Pancreas (tissue), 10 donors: Measurements from ENCODE around the gene PLK5. TPM values are rescaled to one million over a fixed set of nuclear protein-coding genes. Genes with fewer than 3 reads are reported as not detected.

Experiments used
- ATAC-seq, 4 donors: fragments of 200-7000 bp; cut with Tn5 transposase; one replicate each; pipeline versions ENCODE4 v1.8.0 to v1.9.1; 2020; ENCODE audit warnings: mild to moderate bottlenecking in 4 of 4, moderate library complexity in 4 of 4
- DNase-seq, 6 donors: peaks; one replicate each; pipeline ENCODE4 v3.0.0-alpha.2; 2020
- FAIRE-seq: peaks from 2 replicates; lab custom pipeline; 2012; peaks lifted over from hg19 to GRCh38; lab: Jason Lieb, UNC
- H3K27ac ChIP-seq, 4 donors: fragments of 200-600 bp; sonication (generic); 1 replicate in 3 of 4; 2 replicates in 1 of 4; pipeline versions ENCODE4 v1.5.0 to v1.8.0; 2020
- H3K27me3 ChIP-seq, 4 donors: fragments of 200-600 bp; one replicate each; pipeline ENCODE4 v1.8.0; 2021
- H3K36me3 ChIP-seq, 3 donors: fragments of 200-600 bp; sonication (generic) in 1 of 3; one replicate each; pipeline versions ENCODE4 v1.5.0 to v1.8.0; 2020 to 2021
- H3K4me1 ChIP-seq, 3 donors: fragments of 200-600 bp; one replicate each; pipeline ENCODE4 v1.8.0; 2021
- H3K4me3 ChIP-seq, 4 donors: fragments of 200-600 bp; sonication (generic) in 2 of 4; one replicate each; pipeline versions ENCODE4 v1.5.0 to v1.8.0; 2020 to 2021
- H3K9me3 ChIP-seq, 4 donors: fragments of 200-600 bp; one replicate each; pipeline ENCODE4 v1.8.0; 2021
- CTCF ChIP-seq, 4 donors: fragments of 200-600 bp; sonication (generic) in 3 of 4; IDR thresholded peaks; one replicate each; pipeline versions ENCODE4 v1.5.0 to v1.8.0; 2021; ENCODE audit warnings: antibody characterized with exemption in 4 of 4
- WGBS, 2 donors: extraction: QIAGEN DNeasy Blood & Tissue Kit; methylation state at CpG; one replicate each; pipeline ENCODE4 v1.1.7; 2013; 5-methylcytosine and 5-hydroxymethylcytosine counted together
- intact Hi-C, 3 donors: fragments of 100-400 bp; cut with DNase I; formaldehyde crosslinking; loops; one replicate each; pipeline versions ENCODE4 v1.11.1 to v1.14.2; 2022
- polyA plus RNA-seq, 2 donors: library from polyadenylated mRNA; stranded (reverse); fragments of 200-250 nt; gene quantifications; one replicate each; pipeline ENCODE4 v1.2.3, GENCODE V29; 2013
- total RNA-seq, 6 donors: library from RNA; stranded (reverse); fragmentation: NEBNext Ultra II Directional in 4 of 6; extraction: Animal tissue kit (Norgen Biotek cat#: 25700) in 4 of 6; gene quantifications; one replicate each; pipeline versions ENCODE4 v1.2.1 to v1.2.4, GENCODE V29; 2021 to 2023
- donor health status: healthy with polysubstance abuse.
- donor health status: DM: no; HTN: no; CAD: no; lungs with moderate emphysema.
- donor health status: DM: no; HTN: no; CAD: no.
- donor health status: control.
- donor health status: control.
- donor health status: Bipolar disorder and iron deficiency.
- donor health status: DM: yes; HTN: yes; CAD: no.
- donor health status: DM: no; HTN: no; CAD: no.
- donor health status: DM: no; HTN: no; CAD: no.
- donor health status: DM: yes; HTN: yes; CAD: no.

The PLK5 gene
- total and polyA plus RNA-seq, 8 donors: 0.11 to 0.23 TPM; not detected in 6

GRCh38 chr19:1568320-1569019 lies 44.6 kb downstream of the PLK5 start, which contains the start of gene MEX3D:
Gene MEX3D (minus strand): TSS chr19:1568325. CDS start chr19:1568058, 267 bp downstream.
- intact Hi-C loops: loop anchor here in 1 of 3 donors (10.0 kb wide), 1 partner anchor 86 kb away; the partner anchor contains the start of gene TCF3
- no peak for FAIRE-seq
- Histone ChIP-seq H3K36me3 (no peaks in the 10 kb centered on the region), H3K9me3 (no peaks in the 10 kb centered on the region), H3K4me3 (peak within 1 kb of the TSS; percentile 40 to 67 (median 66)), H3K27me3 (no peaks in the 10 kb centered on the region), H3K27ac (peak within 1 kb of the TSS; percentile 43 to 83 (median 74)), H3K4me1 (peaks cover 0 to 4% (median 4%) of the 10 kb centered on the region in 3 donors)
- peak; percentile 57 to 94 (median 84) for DNase-seq
- WGBS, 2 donors: 7 to 14% methylated on average over 30 to 63 of the region's 63 CpGs
- TF ChIP-seq CTCF (IDR thresholded peaks at IDR 0.05): no peak
- ATAC-seq: peak; percentile 86 to 90 (median 88)

GRCh38 chr19:1569997-1570396 lies 46.1 kb downstream of the PLK5 start:
- intact Hi-C loops: loop anchor here in 1 of 3 donors (10.0 kb wide), 1 partner anchor 85 kb away; the partner anchor contains the start of gene TCF3

GRCh38 chr19:1570836-1571235 lies 47.0 kb downstream of the PLK5 start:
- no peaks in the 10 kb centered on the region for H3K9me3 ChIP-seq
- no peak for DNase-seq
- no peak overlapping the region for H3K4me3 ChIP-seq
- no peak for FAIRE-seq
- H3K36me3 ChIP-seq: no peaks in the 10 kb centered on the region
- no peak for TF ChIP-seq CTCF (IDR thresholded peaks at IDR 0.05)
- H3K4me1 ChIP-seq: peaks cover 0 to 4% (median 4%) of the 10 kb centered on the region in 3 donors
- 89 to 95% methylated on average over 13 of the region's 13 CpGs for WGBS, 2 donors
- intact Hi-C loops: no loop called here
- no peak overlapping the region for H3K27ac ChIP-seq
- H3K27me3 ChIP-seq: no peaks in the 10 kb centered on the region
- no peak for ATAC-seq

More at GRCh38 chr19:1569997-1570396, 46.1 kb downstream of the PLK5 start:
- DNase-seq: no peak
- Histone ChIP-seq H3K4me1 (peaks cover 0 to 4% (median 4%) of the 10 kb centered on the region in 3 donors), H3K4me3 (no peak overlapping the region), H3K9me3 (no peaks in the 10 kb centered on the region), H3K27me3 (no peaks in the 10 kb centered on the region), H3K27ac (no peak overlapping the region), H3K36me3 (no peaks in the 10 kb centered on the region)
- no peak for ATAC-seq
- WGBS, 2 donors: 76 to 82% methylated on average over 4 of the region's 4 CpGs
- no peak for FAIRE-seq
- TF ChIP-seq CTCF (IDR thresholded peaks at IDR 0.05): no peak

- Histone ChIP-seq H3K4me3 (no peak overlapping the region), H3K27me3 (no peaks in the 10 kb centered on the region), H3K4me1 (peaks cover 0 to 4% (median 4%) of the 10 kb centered on the region in 3 donors), H3K27ac (no peak overlapping the region), H3K36me3 (no peaks in the 10 kb centered on the region), H3K9me3 (no peaks in the 10 kb centered on the region)
- intact Hi-C loops: no loop called here
- no peak for TF ChIP-seq CTCF (IDR thresholded peaks at IDR 0.05)
- FAIRE-seq (no peak), DNase-seq (no peak), ATAC-seq (no peak)
- 83 to 92% methylated on average over 12 of the region's 12 CpGs for WGBS, 2 donors
Observed at GRCh38 chr19:1571358-1571757, 47.5 kb downstream of the PLK5 start.

GRCh38 chr19:1572795-1573194 lies 48.9 kb downstream of the PLK5 start:
- no peaks in the 10 kb centered on the region for H3K27me3 ChIP-seq
- peaks cover 0 to 4% (median 4%) of the 10 kb centered on the region in 3 donors for H3K4me1 ChIP-seq
- TF ChIP-seq CTCF (IDR thresholded peaks at IDR 0.05): no peak
- no peaks in the 10 kb centered on the region for H3K9me3 ChIP-seq
- no peak overlapping the region for H3K4me3 ChIP-seq
- FAIRE-seq (no peak), ATAC-seq (no peak), DNase-seq (no peak)
- H3K27ac ChIP-seq: no peak overlapping the region
- intact Hi-C loops: no loop called here
- WGBS, 2 donors: 72 to 77% methylated on average over 9 of the region's 9 CpGs
- peaks cover 0 to 5% (median 4%) of the 10 kb centered on the region in 3 donors for H3K36me3 ChIP-seq
